ENCODE results near the gene ERP27. TPM values are rescaled to one million over a fixed set of nuclear protein-coding genes. Genes with fewer than 3 reads are reported as not detected.

ERP27 gene
- not detected for total RNA-seq

GRCh38 chr12:14938301-14938700 is at the start of gene ERP27:
Gene ERP27 (minus strand): TSS chr12:14938537. CDS start chr12:14938508, 29 bp downstream.

GRCh38 chr12:14972816-14973215 is 34.5 kb upstream of the ERP27 start, which contains the start of gene PDE6H:
Gene PDE6H (plus strand): TSS chr12:14973042. CDS start chr12:14978013, 4,971 bp downstream.

GRCh38 chr12:14961466-14962152 is 23.3 kb upstream of the ERP27 start, which contains the start of gene ARHGDIB:
Gene ARHGDIB (minus strand): TSS chr12:14961601. CDS start chr12:14950712, 10,889 bp downstream.

GRCh38 chr12:14885718-14886221 is 52.6 kb downstream of the ERP27 start, which contains the start of gene MGP:
Gene MGP (minus strand): TSS chr12:14885854. CDS start chr12:14885791, 63 bp downstream.

Other genes with a start within 250 kb of the ERP27 start
- gene GUCY2C, start 241.9 kb downstream of the ERP27 start, total RNA-seq = not detected
- 25.4 TPM for gene WBP11, start 135.1 kb downstream of the ERP27 start, total RNA-seq
- 1.3 TPM for gene C12orf60, start 134.9 kb downstream of the ERP27 start, total RNA-seq
- not detected for gene SMCO3, start 124.4 kb downstream of the ERP27 start, total RNA-seq
- not detected for gene ART4, start 95.0 kb downstream of the ERP27 start, total RNA-seq
- gene MGP, start 52.7 kb downstream of the ERP27 start, total RNA-seq = 1.6 TPM
- gene ARHGDIB, start 23.1 kb upstream of the ERP27 start, total RNA-seq = 14.7 TPM
- not detected for gene PDE6H, start 34.5 kb upstream of the ERP27 start, total RNA-seq

Measured in parietal lobe (tissue), 1 donor.